ENCODE results near the gene TNS2.

DNA sequence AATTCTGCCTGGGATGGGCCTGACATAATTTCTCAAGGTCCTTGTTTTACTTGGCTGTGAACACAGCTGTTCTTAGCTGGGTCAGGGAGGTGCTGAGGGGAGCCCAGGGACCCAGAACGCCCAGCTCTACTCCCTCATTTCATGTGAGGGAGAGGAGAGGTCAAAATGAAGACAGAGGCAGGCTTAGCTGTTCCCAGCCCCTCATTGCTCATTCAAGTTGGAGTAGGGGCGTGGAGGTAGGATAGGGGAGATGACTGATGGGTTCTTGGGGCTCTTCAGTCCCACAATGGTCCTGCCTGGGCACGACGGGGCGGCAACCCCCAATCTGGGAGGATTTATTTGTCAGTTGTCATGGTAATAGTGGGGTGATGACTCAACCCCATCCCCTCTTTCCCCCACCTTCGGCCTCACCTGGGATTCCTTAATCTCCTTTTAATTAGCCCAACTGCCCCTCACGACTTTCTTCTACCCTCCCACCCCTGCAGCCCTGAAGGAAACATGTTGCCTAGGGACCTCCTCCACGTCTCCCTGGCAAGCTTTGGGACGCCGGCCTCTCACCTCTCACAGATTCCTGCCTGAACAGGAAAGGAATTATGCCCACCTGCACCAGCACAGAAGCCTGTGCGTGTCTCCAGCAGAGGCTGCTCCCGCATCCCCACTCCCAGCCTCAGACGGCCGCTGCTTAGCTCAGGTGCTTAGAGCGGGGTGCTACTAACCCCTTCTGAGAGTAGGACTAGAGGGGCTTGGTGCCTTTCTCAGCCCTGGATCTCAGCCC lies 19.1 kb downstream of the TNS2 start:
- TF ChIP-seq CTCF (IDR thresholded peaks at IDR 0.05) (no peak), EZH2phosphoT487 (IDR thresholded peaks at IDR 0.05) (no peak)

Data from neural progenitor cell (in vitro differentiated cells).